PC-3 (cell line): ENCODE results near the gene SNRNP35. TPM values are rescaled to one million over a fixed set of nuclear protein-coding genes. Genes with fewer than 3 reads are reported as not detected.
A peak's percentile ranks its signal among the peaks of the same experiment; 100 is the strongest.

Source experiments
- ATAC-seq: fragments of 200-7000 bp; cut with Tn5 transposase; 2 replicates; pipeline ENCODE4 v1.9.1; 2020; ENCODE audit warnings: mild to moderate bottlenecking, moderate library complexity
- BruUV-seq: library from RNA; stranded (reverse); fragments of 400-500 nt; replicated peaks from 2 replicates; lab custom pipeline; 2021; lab: Mats Ljungman, UMichigan
- CTCF ChIA-PET: fragments of 300-600 bp; sonication (Branson Sonifier 250); formaldehyde crosslinking; loops from one replicate; lab custom pipeline; 2022; ENCODE audit warnings: antibody characterized with exemption; lab: Charles Lee
- POLR2A ChIA-PET: fragments of 300-600 bp; sonication (Branson Sonifier 250); formaldehyde crosslinking; loops from one replicate; lab custom pipeline; 2022; ENCODE audit warnings: antibody characterized with exemption; ENCODE audit not compliant: unreplicated experiment; lab: Charles Lee
- DNase-seq: peaks from one replicate; pipeline ENCODE4 v3.0.0-alpha.2; 2015
- H2AFZ ChIP-seq: fragments of 300-600 bp; sonication (generic); 2 replicates; pipeline ENCODE4 v1.6.0; 2016; ENCODE audit warnings: antibody characterized with exemption, low read length
- H3F3A ChIP-seq: fragments of 300-600 bp; sonication (generic); one replicate; pipeline ENCODE4 v1.6.0; 2017; ENCODE audit warnings: antibody characterized with exemption, low read length, control low read depth, mild to moderate bottlenecking; ENCODE audit not compliant: unreplicated experiment
- H3K27ac ChIP-seq: fragments of 300-600 bp; sonication (generic); 2 replicates; pipeline ENCODE4 v1.5.1; 2016; ENCODE audit warnings: mild to moderate bottlenecking, low read length
- H3K27me3 ChIP-seq: fragments of 300-600 bp; sonication (generic); 2 replicates; pipeline ENCODE4 v1.6.1; 2016; ENCODE audit warnings: low read length, mixed read lengths
- H3K36me3 ChIP-seq: fragments of 300-600 bp; sonication (generic); 2 replicates; pipeline ENCODE4 v1.6.1; 2016; ENCODE audit warnings: low read depth, mixed run types, low read length, mixed read lengths
- H3K4me1 ChIP-seq: fragments of 300-600 bp; sonication (generic); 2 replicates; pipeline ENCODE4 v1.5.1; 2016; ENCODE audit warnings: low read length; ENCODE audit not compliant: insufficient read depth
- H3K4me2 ChIP-seq: fragments of 300-600 bp; sonication (generic); 2 replicates; pipeline ENCODE4 v1.6.0; 2016; ENCODE audit warnings: low read length
- H3K4me3 ChIP-seq: fragments of 300-600 bp; sonication (generic); 2 replicates; pipeline ENCODE4 v1.5.1; 2016; ENCODE audit warnings: mild to moderate bottlenecking, low read length, mixed read lengths
- H3K79me2 ChIP-seq: fragments of 300-600 bp; sonication (generic); 2 replicates; pipeline ENCODE4 v1.6.1; 2017; ENCODE audit warnings: low read length, mixed read lengths
- H3K9ac ChIP-seq: fragments of 300-600 bp; sonication (generic); 2 replicates; pipeline ENCODE4 v1.6.0; 2016; ENCODE audit warnings: mild to moderate bottlenecking, low read length
- H3K9me2 ChIP-seq: fragments of 300-600 bp; sonication (generic); replicated peaks from 2 replicates; pipeline ENCODE4 v1.6.1; 2016; ENCODE audit warnings: mixed run types, low read length, mixed read lengths
- H3K9me3 ChIP-seq: fragments of 300-600 bp; sonication (generic); 2 replicates; pipeline ENCODE4 v1.6.1; 2016; ENCODE audit warnings: low read length, mixed read lengths
- H4K20me1 ChIP-seq: fragments of 300-600 bp; sonication (generic); 2 replicates; pipeline ENCODE4 v1.6.1; 2016; ENCODE audit warnings: low read length, mixed read lengths
- EZH2 ChIP-seq: fragments of 300-600 bp; sonication (generic); IDR thresholded peaks from one replicate; pipeline ENCODE4 v1.6.1; 2017; ENCODE audit warnings: antibody characterized with exemption, mild to moderate bottlenecking, low read length; ENCODE audit not compliant: unreplicated experiment
- EZH2phosphoT487 ChIP-seq: fragments of 300-600 bp; sonication (generic); IDR thresholded peaks from 2 replicates; pipeline ENCODE4 v1.6.1; 2018; ENCODE audit warnings: mild to moderate bottlenecking, antibody characterized with exemption, low read length, borderline replicate concordance
- intact Hi-C: fragments of 100-400 bp; cut with micrococcal nuclease; formaldehyde crosslinking; loops from 2 replicates; pipeline ENCODE4 v1.9.0; 2023
- total RNA-seq: library from RNA; depleted of rRNA; stranded (reverse); fragments of >200 nt; gene quantifications from 2 replicates; pipeline ENCODE4 v1.2.3, GENCODE V29; 2014
- TF ChIP-seq, protein P1 (sequence below): fragments of 300-600 bp; sonication (generic); conservative IDR thresholded peaks from 2 replicates; pipeline ENCODE4 v1.5.1; 2017; ENCODE audit warnings: antibody characterized with exemption, low read depth, mild to moderate bottlenecking, low read length

Gene SNRNP35
- total RNA-seq, 1 experiment from 2014 or later = 15.9 TPM

DNA sequence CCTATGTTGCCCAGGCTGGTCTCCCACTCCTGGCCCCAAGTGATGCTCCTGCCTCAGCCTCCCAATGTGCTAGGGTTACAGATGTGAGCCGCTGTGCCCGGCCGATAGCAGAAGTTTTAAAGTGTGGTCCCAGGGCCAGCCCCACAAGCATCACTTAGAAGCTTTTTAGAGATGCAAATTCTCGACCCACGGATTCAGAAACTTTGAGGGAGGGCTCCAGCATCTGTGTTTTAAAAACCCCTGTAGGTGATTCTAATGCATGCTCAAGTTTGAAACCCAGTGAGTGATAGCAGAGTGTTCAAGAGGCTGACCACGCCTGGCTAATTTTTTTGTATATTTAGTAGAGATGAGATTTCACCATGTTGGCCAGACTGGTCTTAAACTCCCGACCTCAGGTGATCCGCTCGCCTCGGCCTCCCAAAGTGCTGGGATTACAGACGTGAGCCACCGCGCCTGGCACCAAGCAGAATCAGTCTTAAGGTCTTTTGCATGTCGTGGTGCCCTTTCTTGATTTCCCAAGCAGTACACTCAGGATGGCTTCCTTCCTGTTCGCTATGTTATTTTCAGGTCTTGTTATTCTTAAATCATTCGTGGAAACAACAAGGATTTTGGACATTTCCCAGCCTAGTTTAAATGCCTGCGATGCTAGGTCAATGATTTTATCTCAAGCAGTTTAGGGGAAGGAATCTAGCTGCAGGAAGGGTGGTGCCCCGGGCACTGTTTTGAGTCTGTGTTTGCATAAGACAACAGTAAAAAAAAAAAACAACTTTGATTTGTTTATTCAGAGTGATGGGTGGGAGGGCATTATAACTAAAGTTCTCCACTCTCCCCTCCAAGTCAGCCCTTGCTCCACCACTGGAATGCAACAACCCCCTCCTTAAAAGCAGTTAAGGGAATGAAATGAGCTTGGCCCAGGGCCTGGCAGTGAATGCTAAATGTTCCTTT, 12.3 kb upstream of the SNRNP35 start:
- no peaks in the 10 kb centered on the region for H3K27me3 ChIP-seq
- peaks cover 12% of the 10 kb centered on the region; the same call in 1 of the 2 replicates for H3K4me1 ChIP-seq
- ChIA-PET POLR2A (no interaction called here), CTCF (interaction anchor here (0.7 kb wide), 1 partner anchor 81 kb away, joined by 6 read pairs; no protein-coding TSS in a partner anchor)
- intact Hi-C loops = no loop called here
- peak overlapping the region; percentile 51 for H2AFZ ChIP-seq
- ATAC-seq (peak; percentile 82), DNase-seq (peak; percentile 67)
- H3K79me2 ChIP-seq = no peaks in the 10 kb centered on the region
- H3K36me3 ChIP-seq = no peaks in the 10 kb centered on the region
- H3K4me3 ChIP-seq = no peak overlapping the region
- no peaks in the 10 kb centered on the region for H3K9me3 ChIP-seq
- no peak overlapping the region for H3K9ac ChIP-seq
- peak overlapping the region; percentile 54 for H3K4me2 ChIP-seq
- no peaks in the 10 kb centered on the region for H3F3A ChIP-seq
- BruUV-seq = no TSS peak
- H3K27ac ChIP-seq = no peak overlapping the region
- TF ChIP-seq EZH2phosphoT487 (no peak), EZH2 (no peak)
- no peaks in the 10 kb centered on the region for H4K20me1 ChIP-seq
- H3K9me2 ChIP-seq = no peaks in the 10 kb centered on the region

DNA sequence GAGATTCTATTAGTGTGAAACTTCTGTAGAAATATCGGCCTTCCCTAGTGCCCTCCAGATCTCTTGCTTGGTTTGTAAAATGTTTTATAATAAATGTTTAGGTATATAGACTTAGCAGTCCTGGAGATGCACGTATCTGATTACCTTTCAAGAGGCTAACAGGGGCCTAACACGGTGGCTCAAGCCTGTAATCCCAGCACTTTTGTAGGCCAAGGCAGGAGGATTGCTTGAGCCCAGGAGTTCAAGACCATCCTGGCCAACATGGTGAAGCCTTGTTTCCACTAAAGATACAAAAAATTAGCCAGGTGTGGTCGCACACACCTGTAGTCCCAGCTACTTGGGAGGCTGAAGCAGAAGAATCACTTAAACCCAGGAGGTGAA, 11.6 kb upstream of the SNRNP35 start:
- peak overlapping the region; percentile 51 for H2AFZ ChIP-seq
- H3K4me3 ChIP-seq = no peak overlapping the region
- CTCF ChIA-PET = interaction anchor here (0.7 kb wide), 1 partner anchor 81 kb away, joined by 6 read pairs; no protein-coding TSS in a partner anchor
- POLR2A ChIA-PET = no interaction called here
- H3K9ac ChIP-seq = no peak overlapping the region
- BruUV-seq = no TSS peak
- no peaks in the 10 kb centered on the region for H4K20me1 ChIP-seq
- no peak overlapping the region for H3K27ac ChIP-seq
- peaks cover 12% of the 10 kb centered on the region; the same call in 1 of the 2 replicates for H3K4me1 ChIP-seq
- ATAC-seq = no peak
- H3K36me3 ChIP-seq = no peaks in the 10 kb centered on the region
- no peaks in the 10 kb centered on the region for H3K27me3 ChIP-seq
- no peaks in the 10 kb centered on the region for H3K79me2 ChIP-seq
- intact Hi-C loops = no loop called here
- TF ChIP-seq EZH2phosphoT487 (no peak), EZH2 (no peak)
- TF ChIP-seq, protein P1, sequence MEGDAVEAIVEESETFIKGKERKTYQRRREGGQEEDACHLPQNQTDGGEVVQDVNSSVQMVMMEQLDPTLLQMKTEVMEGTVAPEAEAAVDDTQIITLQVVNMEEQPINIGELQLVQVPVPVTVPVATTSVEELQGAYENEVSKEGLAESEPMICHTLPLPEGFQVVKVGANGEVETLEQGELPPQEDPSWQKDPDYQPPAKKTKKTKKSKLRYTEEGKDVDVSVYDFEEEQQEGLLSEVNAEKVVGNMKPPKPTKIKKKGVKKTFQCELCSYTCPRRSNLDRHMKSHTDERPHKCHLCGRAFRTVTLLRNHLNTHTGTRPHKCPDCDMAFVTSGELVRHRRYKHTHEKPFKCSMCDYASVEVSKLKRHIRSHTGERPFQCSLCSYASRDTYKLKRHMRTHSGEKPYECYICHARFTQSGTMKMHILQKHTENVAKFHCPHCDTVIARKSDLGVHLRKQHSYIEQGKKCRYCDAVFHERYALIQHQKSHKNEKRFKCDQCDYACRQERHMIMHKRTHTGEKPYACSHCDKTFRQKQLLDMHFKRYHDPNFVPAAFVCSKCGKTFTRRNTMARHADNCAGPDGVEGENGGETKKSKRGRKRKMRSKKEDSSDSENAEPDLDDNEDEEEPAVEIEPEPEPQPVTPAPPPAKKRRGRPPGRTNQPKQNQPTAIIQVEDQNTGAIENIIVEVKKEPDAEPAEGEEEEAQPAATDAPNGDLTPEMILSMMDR = no peak
- no peaks in the 10 kb centered on the region for H3K9me3 ChIP-seq
- DNase-seq = no peak
- no peaks in the 10 kb centered on the region for H3K9me2 ChIP-seq
- no peaks in the 10 kb centered on the region for H3F3A ChIP-seq
- peak overlapping the region; percentile 54 for H3K4me2 ChIP-seq

DNA sequence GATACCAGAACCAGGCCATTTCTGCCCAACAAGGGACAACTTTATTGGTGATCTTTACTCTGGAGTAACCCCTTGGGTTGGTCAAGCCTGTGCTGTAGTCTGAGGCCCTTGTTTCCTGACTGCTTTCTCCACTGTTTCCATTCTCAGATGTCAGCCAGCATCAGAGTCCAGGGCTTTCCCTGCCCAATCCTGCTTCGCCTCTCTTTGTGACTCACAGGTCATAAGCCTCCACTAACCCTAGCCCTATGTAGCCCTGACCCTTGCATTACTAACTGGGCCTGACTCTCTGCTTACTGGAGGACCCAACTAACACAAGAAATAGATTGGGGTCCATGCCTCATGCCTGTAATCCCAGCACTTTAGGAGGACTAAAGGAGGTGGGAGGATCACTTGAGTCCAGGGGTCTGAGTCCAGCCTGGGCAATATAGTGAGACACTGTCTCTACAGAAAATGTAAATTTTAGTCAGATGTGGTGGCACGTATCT, 8.6 kb upstream of the SNRNP35 start:
- Histone ChIP-seq H3K27ac (no peak overlapping the region), H3F3A (no peaks in the 10 kb centered on the region), H4K20me1 (no peaks in the 10 kb centered on the region), H3K4me1 (peaks cover 12% of the 10 kb centered on the region; the same call in 1 of the 2 replicates), H3K4me2 (no peak overlapping the region), H3K9me3 (no peaks in the 10 kb centered on the region), H3K9me2 (no peaks in the 10 kb centered on the region), H3K4me3 (no peak overlapping the region), H2AFZ (no peak overlapping the region), H3K79me2 (no peaks in the 10 kb centered on the region), H3K27me3 (no peaks in the 10 kb centered on the region), H3K9ac (no peak overlapping the region), H3K36me3 (no peaks in the 10 kb centered on the region)
- intact Hi-C loops = no loop called here
- ATAC-seq (no peak), DNase-seq (no peak)
- ChIA-PET CTCF (no interaction called here), POLR2A (no interaction called here)
- BruUV-seq = no TSS peak
- TF ChIP-seq, protein P1 = no peak
- TF ChIP-seq EZH2 (no peak), EZH2phosphoT487 (no peak)
